ENCODE results near the gene PSMD5. TPM values are rescaled to one million over a fixed set of nuclear protein-coding genes. Genes with fewer than 3 reads are reported as not detected.

Gene PSMD5
- total and polyA plus RNA-seq, 9 of the 15 experiments (the other 6 are each of a cell fraction or from before 2014, with no cell fraction given): 46.4 to 148 (median 76.3) TPM

- Histone ChIP-seq H3K79me2 (ENCODE audit: control insufficient read depth, insufficient read depth, low read length) (peaks cover 56% of the 10 kb centered on the region), H3K36me3 (ENCODE audit: control insufficient read depth, insufficient read depth, low read length) (peaks cover 49% of the 10 kb centered on the region), H3K4me3 (peak within 1 kb of the TSS; percentile 74), H3K9ac (ENCODE audit: insufficient read depth in 1 of 2, low read depth in 2 of 2, low read length in 2 of 2) (peak within 1 kb of the TSS; percentile 98), H3K27ac (ENCODE audit: extremely low read depth, low read depth, low read length) (peak within 1 kb of the TSS; percentile 95), H3K9me1 (ENCODE audit: control insufficient read depth, insufficient read depth, low read length) (no peaks in the 10 kb centered on the region), H3K27me3 (ENCODE audit: control insufficient read depth in 2 of 2, insufficient read depth in 2 of 2, low read length in 2 of 2) (no peaks in the 10 kb centered on the region; a peak in 1 of 5 replicates), H3K4me1 (replicated peaks in 1 of 2; ENCODE audit: control insufficient read depth in 2 of 2, insufficient read depth in 2 of 2, low read length in 2 of 2) (peaks cover 49 to 51% of the 10 kb centered on the region in 2 experiments), H4K20me1 (replicated peaks; ENCODE audit: control insufficient read depth, insufficient read depth, low read length) (no peaks in the 10 kb centered on the region), H3K9me3 (replicated peaks; ENCODE audit: control insufficient read depth, insufficient read depth, low read depth, low read length) (no peaks in the 10 kb centered on the region), H2AFZ (ENCODE audit: low read depth, low read length) (peak within 1 kb of the TSS; percentile 77), H3K4me2 (ENCODE audit: insufficient read depth, low read length) (peak within 1 kb of the TSS; percentile 100)
- in situ Hi-C loops (cut with MboI): no loop called here
- no peak for FAIRE-seq
- DNase-seq (ENCODE audit: extremely low read depth in 1 of 4, low spot score in 3 of 4): peak in 1 of 4 experiments; percentile 94
- POLR2A ChIA-PET: interaction anchor here (0.5 to 15.5 kb wide), 11 partner anchors 7 to 200 kb away, joined by 3 to 464 read pairs (median 5); partner anchors contain the start of gene PSMD5
- WGBS (ENCODE audit: insufficient coverage, low coverage, missing lambda C conversion rate): 1% methylated on average over 44 of the region's 45 CpGs
- peak; percentile 11 for ATAC-seq
- BruUV-seq (replicated peaks): TSS peak; percentile 84
- TF ChIP-seq MLX (CRISPR knock-in tag; conservative IDR thresholded peaks at IDR 0.05): peak in 1 of 2 experiments; percentile 59; a peak in 1 of 4 replicates
- no peak for TF ChIP-seq E4F1 (CRISPR knock-in tag; IDR thresholded peaks at IDR 0.05; ENCODE audit: borderline replicate concordance)
- TF ChIP-seq PCBP2 (IDR thresholded peaks at IDR 0.05; ENCODE audit: low read depth, low read length, poor library complexity, severe bottlenecking): no peak
- TF ChIP-seq, protein P1, sequence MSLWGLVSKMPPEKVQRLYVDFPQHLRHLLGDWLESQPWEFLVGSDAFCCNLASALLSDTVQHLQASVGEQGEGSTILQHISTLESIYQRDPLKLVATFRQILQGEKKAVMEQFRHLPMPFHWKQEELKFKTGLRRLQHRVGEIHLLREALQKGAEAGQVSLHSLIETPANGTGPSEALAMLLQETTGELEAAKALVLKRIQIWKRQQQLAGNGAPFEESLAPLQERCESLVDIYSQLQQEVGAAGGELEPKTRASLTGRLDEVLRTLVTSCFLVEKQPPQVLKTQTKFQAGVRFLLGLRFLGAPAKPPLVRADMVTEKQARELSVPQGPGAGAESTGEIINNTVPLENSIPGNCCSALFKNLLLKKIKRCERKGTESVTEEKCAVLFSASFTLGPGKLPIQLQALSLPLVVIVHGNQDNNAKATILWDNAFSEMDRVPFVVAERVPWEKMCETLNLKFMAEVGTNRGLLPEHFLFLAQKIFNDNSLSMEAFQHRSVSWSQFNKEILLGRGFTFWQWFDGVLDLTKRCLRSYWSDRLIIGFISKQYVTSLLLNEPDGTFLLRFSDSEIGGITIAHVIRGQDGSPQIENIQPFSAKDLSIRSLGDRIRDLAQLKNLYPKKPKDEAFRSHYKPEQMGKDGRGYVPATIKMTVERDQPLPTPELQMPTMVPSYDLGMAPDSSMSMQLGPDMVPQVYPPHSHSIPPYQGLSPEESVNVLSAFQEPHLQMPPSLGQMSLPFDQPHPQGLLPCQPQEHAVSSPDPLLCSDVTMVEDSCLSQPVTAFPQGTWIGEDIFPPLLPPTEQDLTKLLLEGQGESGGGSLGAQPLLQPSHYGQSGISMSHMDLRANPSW (CRISPR knock-in tag; IDR thresholded peaks at IDR 0.05): peak; percentile 71; the same call in 1 of the 2 replicates
- TF ChIP-seq, protein P2, sequence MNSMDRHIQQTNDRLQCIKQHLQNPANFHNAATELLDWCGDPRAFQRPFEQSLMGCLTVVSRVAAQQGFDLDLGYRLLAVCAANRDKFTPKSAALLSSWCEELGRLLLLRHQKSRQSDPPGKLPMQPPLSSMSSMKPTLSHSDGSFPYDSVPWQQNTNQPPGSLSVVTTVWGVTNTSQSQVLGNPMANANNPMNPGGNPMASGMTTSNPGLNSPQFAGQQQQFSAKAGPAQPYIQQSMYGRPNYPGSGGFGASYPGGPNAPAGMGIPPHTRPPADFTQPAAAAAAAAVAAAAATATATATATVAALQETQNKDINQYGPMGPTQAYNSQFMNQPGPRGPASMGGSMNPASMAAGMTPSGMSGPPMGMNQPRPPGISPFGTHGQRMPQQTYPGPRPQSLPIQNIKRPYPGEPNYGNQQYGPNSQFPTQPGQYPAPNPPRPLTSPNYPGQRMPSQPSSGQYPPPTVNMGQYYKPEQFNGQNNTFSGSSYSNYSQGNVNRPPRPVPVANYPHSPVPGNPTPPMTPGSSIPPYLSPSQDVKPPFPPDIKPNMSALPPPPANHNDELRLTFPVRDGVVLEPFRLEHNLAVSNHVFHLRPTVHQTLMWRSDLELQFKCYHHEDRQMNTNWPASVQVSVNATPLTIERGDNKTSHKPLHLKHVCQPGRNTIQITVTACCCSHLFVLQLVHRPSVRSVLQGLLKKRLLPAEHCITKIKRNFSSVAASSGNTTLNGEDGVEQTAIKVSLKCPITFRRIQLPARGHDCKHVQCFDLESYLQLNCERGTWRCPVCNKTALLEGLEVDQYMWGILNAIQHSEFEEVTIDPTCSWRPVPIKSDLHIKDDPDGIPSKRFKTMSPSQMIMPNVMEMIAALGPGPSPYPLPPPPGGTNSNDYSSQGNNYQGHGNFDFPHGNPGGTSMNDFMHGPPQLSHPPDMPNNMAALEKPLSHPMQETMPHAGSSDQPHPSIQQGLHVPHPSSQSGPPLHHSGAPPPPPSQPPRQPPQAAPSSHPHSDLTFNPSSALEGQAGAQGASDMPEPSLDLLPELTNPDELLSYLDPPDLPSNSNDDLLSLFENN (IDR thresholded peaks at IDR 0.05; ENCODE audit: low read depth in 2 of 2, low read length in 2 of 2): peak in 1 of 2 experiments; percentile 18; a peak in 1 of 4 replicates
- no peak for TF ChIP-seq ZNF57 (CRISPR knock-in tag; IDR thresholded peaks at IDR 0.05)
- TF ChIP-seq CBX2 (IDR thresholded peaks at IDR 0.05; ENCODE audit: insufficient read depth, low read length, poor library complexity, severe bottlenecking): no peak
- TF ChIP-seq ETS1 (conservative IDR thresholded peaks at IDR 0.05; ENCODE audit: control insufficient read depth, low read depth, low read length): no peak
- TF ChIP-seq RCOR1 (IDR thresholded peaks at IDR 0.05; ENCODE audit: borderline replicate concordance in 1 of 2, low read depth in 2 of 2, low read length in 2 of 2): peak; percentile 30 to 61; a peak in 1 of 4 replicates
- CTCF ChIA-PET (ENCODE audit: low intra/inter-chr PET ratio): no interaction called here
- intact Hi-C loops (cut with micrococcal nuclease): loop anchor here (1.0 to 10.0 kb wide), 4 partner anchors 8 to 198 kb away; partner anchors contain the start of genes CNTRL and PSMD5
These were observed 34.1 kb upstream of the PSMD5 start, which contains the start of gene PHF19 for GRCh38 chr9:120876842-120877240. PHF19 (minus strand) TSS chr9:120877188; CDS start chr9:120874741, 2,447 bp downstream.
